Thoracic aorta (tissue), 2 donors: ENCODE measurements around the gene XPR1. TPM values are rescaled to one million over a fixed set of nuclear protein-coding genes. Genes with fewer than 3 reads are reported as not detected.

ENCODE experiments used
- ATAC-seq: fragments of 150-250 bp; one replicate; pipeline ENCODE4 v1.8.0; 2017; ENCODE audit warnings: low read depth; ENCODE audit not compliant: insufficient number of reproducible peaks, low FRiP score
- DNase-seq: peaks from one replicate; pipeline ENCODE4 v3.0.0-alpha.2; 2020; ENCODE audit warnings: low spot score
- H3K27ac ChIP-seq, 2 donors: fragments of 200-600 bp; sonication (generic); 1 replicate in 1 of 2; 2 replicates in 1 of 2; pipeline ENCODE4 v1.5.1; 2016; ENCODE audit warnings: mild to moderate bottlenecking in 2 of 2, moderate library complexity in 2 of 2
- H3K27me3 ChIP-seq: fragments of 200-600 bp; sonication (generic); replicated peaks from 2 replicates; pipeline ENCODE4 v1.6.0; 2016; ENCODE audit warnings: mild to moderate bottlenecking; ENCODE audit not compliant: insufficient read depth
- H3K36me3 ChIP-seq: fragments of 200-600 bp; sonication (generic); one replicate; pipeline ENCODE4 v1.5.1; 2016
- H3K4me1 ChIP-seq, 2 donors: fragments of 200-600 bp; sonication (generic); 1 replicate in 1 of 2; 2 replicates in 1 of 2; pipeline versions ENCODE4 v1.5.1 to v1.6.0; 2016; ENCODE audit warnings: low read depth in 2 of 2, mild to moderate bottlenecking in 1 of 2; ENCODE audit not compliant: control insufficient read depth in 1 of 2
- H3K4me3 ChIP-seq: fragments of 200-600 bp; sonication (generic); 2 replicates; pipeline ENCODE4 v1.5.1; 2016; ENCODE audit warnings: mild to moderate bottlenecking
- H3K9me3 ChIP-seq: fragments of 200-600 bp; sonication (generic); 2 replicates; pipeline ENCODE4 v1.5.1; 2016
- CTCF ChIP-seq: fragments of 200-600 bp; sonication (generic); IDR thresholded peaks from one replicate; pipeline ENCODE4 v1.5.1; 2019; ENCODE audit warnings: antibody characterized with exemption
- total RNA-seq, 2 donors: library from RNA; depleted of rRNA; stranded (reverse); fragments of >200 nt; gene quantifications; one replicate each; pipeline versions ENCODE4 v1.1.0 to v1.2.3, GENCODE V29; 2016

The XPR1 gene
- total RNA-seq, 2 donors from 2014 or later: 29.1 to 42.8 TPM

GRCh38 chr1:180778782-180779398 is 147.1 kb downstream of the XPR1 start:
- no peak for DNase-seq
- ATAC-seq: no peak
- no peak overlapping the region for H3K27ac ChIP-seq
- no peak for TF ChIP-seq CTCF
- no peak overlapping the region for H3K4me3 ChIP-seq
- no peaks in the 10 kb centered on the region for H3K36me3 ChIP-seq
- H3K9me3 ChIP-seq: no peaks in the 10 kb centered on the region
- H3K4me1 ChIP-seq: peaks cover 0 to 5% of the 10 kb centered on the region in 2 donors
- no peaks in the 10 kb centered on the region for H3K27me3 ChIP-seq

GRCh38 chr1:180779584-180779983 is 147.8 kb downstream of the XPR1 start:
- ATAC-seq: no peak
- peaks cover 0 to 3% of the 10 kb centered on the region in 2 donors for H3K4me1 ChIP-seq
- H3K4me3 ChIP-seq: no peak overlapping the region
- TF ChIP-seq CTCF: no peak
- H3K27ac ChIP-seq: no peak overlapping the region
- no peaks in the 10 kb centered on the region for H3K27me3 ChIP-seq
- H3K36me3 ChIP-seq: no peaks in the 10 kb centered on the region
- no peaks in the 10 kb centered on the region for H3K9me3 ChIP-seq
- DNase-seq: no peak

DNA sequence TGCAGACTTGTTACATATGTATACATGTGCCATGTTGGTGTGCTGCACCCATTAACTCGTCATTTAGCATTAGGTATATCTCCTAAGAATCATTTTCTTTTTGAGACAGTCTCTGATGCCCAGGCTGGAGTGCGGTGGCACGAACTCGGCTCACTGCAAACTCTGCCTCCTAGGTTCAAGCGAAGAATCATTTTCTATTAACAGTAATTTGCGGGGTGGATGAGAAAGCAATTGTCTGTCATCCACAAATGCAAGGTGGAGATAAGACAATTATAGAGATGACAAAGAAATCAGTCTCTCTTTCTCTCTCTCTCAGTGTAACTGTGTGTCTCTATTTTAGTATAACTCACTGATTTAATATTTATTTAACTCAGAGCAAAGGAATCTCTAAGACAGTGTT is 149.9 kb downstream of the XPR1 start:
- H3K9me3 ChIP-seq: no peaks in the 10 kb centered on the region
- TF ChIP-seq CTCF: no peak
- no peaks in the 10 kb centered on the region for H3K27me3 ChIP-seq
- ATAC-seq (no peak), DNase-seq (no peak)
- no peak overlapping the region for H3K27ac ChIP-seq
- H3K4me3 ChIP-seq: no peak overlapping the region
- peaks cover 3 to 5% of the 10 kb centered on the region in 2 donors for H3K4me1 ChIP-seq
- H3K36me3 ChIP-seq: no peaks in the 10 kb centered on the region

- TF ChIP-seq CTCF: no peak
- Histone ChIP-seq H3K4me3 (no peak overlapping the region), H3K27ac (no peak overlapping the region), H3K9me3 (no peaks in the 10 kb centered on the region), H3K27me3 (no peaks in the 10 kb centered on the region), H3K4me1 (peaks cover 0 to 5% of the 10 kb centered on the region in 2 donors), H3K36me3 (no peaks in the 10 kb centered on the region)
- DNase-seq (no peak), ATAC-seq (no peak)
These were observed 153.5 kb downstream of the XPR1 start for GRCh38 chr1:180785291-180785690.

DNA sequence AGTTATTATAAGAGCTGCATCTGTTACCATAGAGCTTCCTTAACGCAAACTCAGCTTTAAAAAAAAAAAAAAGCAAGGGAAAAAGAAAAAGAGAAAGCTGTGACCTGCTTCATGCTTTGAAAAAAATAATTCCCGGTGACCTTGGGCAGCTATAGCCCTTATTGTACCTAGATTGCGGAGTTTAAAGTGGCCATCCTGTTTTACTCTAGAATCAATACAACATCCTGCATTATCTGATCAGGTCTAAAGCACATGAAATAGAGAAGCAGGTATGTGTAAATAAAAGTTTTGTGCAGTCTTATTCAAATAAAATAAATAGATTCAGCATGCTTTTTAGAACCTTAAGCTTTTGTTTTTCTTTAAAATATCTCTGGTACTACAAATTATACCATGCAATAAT is 154.1 kb downstream of the XPR1 start:
- no peak overlapping the region for H3K4me3 ChIP-seq
- no peaks in the 10 kb centered on the region for H3K9me3 ChIP-seq
- H3K4me1 ChIP-seq: peaks cover 0 to 5% of the 10 kb centered on the region in 2 donors
- no peaks in the 10 kb centered on the region for H3K27me3 ChIP-seq
- DNase-seq: no peak
- no peak for TF ChIP-seq CTCF
- no peaks in the 10 kb centered on the region for H3K36me3 ChIP-seq
- ATAC-seq: no peak
- no peak overlapping the region for H3K27ac ChIP-seq
